ENCODE measurements around the gene CDKAL1. TPM values are rescaled to one million over a fixed set of nuclear protein-coding genes. Genes with fewer than 3 reads are reported as not detected.

CDKAL1 gene
- total RNA-seq, 2 donors from 2014 or later: 12.1 to 19.0 TPM

GRCh38 chr6:21198032-21198640, 663.9 kb downstream of the CDKAL1 start:
- TF ChIP-seq CTCF (IDR thresholded peaks at IDR 0.05): no peak
- TF ChIP-seq POLR2AphosphoS5 (IDR thresholded peaks at IDR 0.05): no peak
- no peak for TF ChIP-seq POLR2A (IDR thresholded peaks at IDR 0.05)
- intact Hi-C loops (cut with DNase I): no loop called here
- 86% methylated on average over 5 of the region's 5 CpGs for WGBS
- H3K4me3 ChIP-seq: no peak overlapping the region
- H3K9me3 ChIP-seq: no peaks in the 10 kb centered on the region
- no peaks in the 10 kb centered on the region for H3K36me3 ChIP-seq
- no peak for DNase-seq (ENCODE audit: low spot score)
- no peaks in the 10 kb centered on the region for H3K27me3 ChIP-seq (replicated peaks; ENCODE audit: insufficient read depth)
- no peak overlapping the region for H3K27ac ChIP-seq
- H3K4me1 ChIP-seq (replicated peaks): no peaks in the 10 kb centered on the region

GRCh38 chr6:21199262-21199661, 665.0 kb downstream of the CDKAL1 start:
- 90% methylated on average over 6 of the region's 6 CpGs for WGBS
- Histone ChIP-seq H3K27ac (no peak overlapping the region), H3K4me3 (no peak overlapping the region), H3K9me3 (no peaks in the 10 kb centered on the region), H3K4me1 (replicated peaks) (no peaks in the 10 kb centered on the region), H3K36me3 (no peaks in the 10 kb centered on the region), H3K27me3 (replicated peaks; ENCODE audit: insufficient read depth) (no peaks in the 10 kb centered on the region)
- DNase-seq (ENCODE audit: low spot score): no peak
- intact Hi-C loops (cut with DNase I): no loop called here
- TF ChIP-seq CTCF (IDR thresholded peaks at IDR 0.05): no peak
- TF ChIP-seq POLR2A (IDR thresholded peaks at IDR 0.05): no peak
- no peak for TF ChIP-seq POLR2AphosphoS5 (IDR thresholded peaks at IDR 0.05)

- Histone ChIP-seq H3K27me3 (replicated peaks; ENCODE audit: insufficient read depth) (no peaks in the 10 kb centered on the region), H3K27ac (no peak overlapping the region), H3K9me3 (no peaks in the 10 kb centered on the region), H3K36me3 (no peaks in the 10 kb centered on the region), H3K4me1 (replicated peaks) (no peaks in the 10 kb centered on the region), H3K4me3 (no peak overlapping the region)
- TF ChIP-seq CTCF (IDR thresholded peaks at IDR 0.05): no peak
- TF ChIP-seq POLR2AphosphoS5 (IDR thresholded peaks at IDR 0.05): no peak
- no peak for TF ChIP-seq POLR2A (IDR thresholded peaks at IDR 0.05)
- no peak for DNase-seq (ENCODE audit: low spot score)
- WGBS: 36% methylated on average over 7 of the region's 7 CpGs
- intact Hi-C loops (cut with DNase I): no loop called here
Measured at GRCh38 chr6:21200134-21200870, 666.0 kb downstream of the CDKAL1 start.

GRCh38 chr6:21201187-21201586, 666.9 kb downstream of the CDKAL1 start:
- Histone ChIP-seq H3K27me3 (replicated peaks; ENCODE audit: insufficient read depth) (no peaks in the 10 kb centered on the region), H3K27ac (no peak overlapping the region), H3K4me1 (replicated peaks) (no peaks in the 10 kb centered on the region), H3K36me3 (no peaks in the 10 kb centered on the region), H3K9me3 (no peaks in the 10 kb centered on the region), H3K4me3 (no peak overlapping the region)
- DNase-seq (ENCODE audit: low spot score): no peak
- intact Hi-C loops (cut with DNase I): no loop called here
- no peak for TF ChIP-seq POLR2A (IDR thresholded peaks at IDR 0.05)
- TF ChIP-seq POLR2AphosphoS5 (IDR thresholded peaks at IDR 0.05): no peak
- no peak for TF ChIP-seq CTCF (IDR thresholded peaks at IDR 0.05)
- 37% methylated on average over 4 of the region's 4 CpGs for WGBS

Measured in prostate gland (tissue), 2 donors.